HG03342 (cell line): ENCODE data around the gene MYO5C.
"Not testable (repeated sequence)": the region's sequence is repeated elsewhere in the genome, so short reads cannot be mapped to it uniquely, and the experiment has no call there.

Experiments
- ATAC-seq: cut with Tn5 transposase; IDR thresholded peaks from one replicate; pipeline ENCODE4 v1.9.1; 2021; ENCODE audit warnings: mild to moderate bottlenecking, moderate library complexity; ENCODE audit not compliant: unreplicated experiment

The MYO5C gene

GRCh38 chr15:52247461-52247860, 48.1 kb downstream of the MYO5C start:
- no peak for ATAC-seq

DNA sequence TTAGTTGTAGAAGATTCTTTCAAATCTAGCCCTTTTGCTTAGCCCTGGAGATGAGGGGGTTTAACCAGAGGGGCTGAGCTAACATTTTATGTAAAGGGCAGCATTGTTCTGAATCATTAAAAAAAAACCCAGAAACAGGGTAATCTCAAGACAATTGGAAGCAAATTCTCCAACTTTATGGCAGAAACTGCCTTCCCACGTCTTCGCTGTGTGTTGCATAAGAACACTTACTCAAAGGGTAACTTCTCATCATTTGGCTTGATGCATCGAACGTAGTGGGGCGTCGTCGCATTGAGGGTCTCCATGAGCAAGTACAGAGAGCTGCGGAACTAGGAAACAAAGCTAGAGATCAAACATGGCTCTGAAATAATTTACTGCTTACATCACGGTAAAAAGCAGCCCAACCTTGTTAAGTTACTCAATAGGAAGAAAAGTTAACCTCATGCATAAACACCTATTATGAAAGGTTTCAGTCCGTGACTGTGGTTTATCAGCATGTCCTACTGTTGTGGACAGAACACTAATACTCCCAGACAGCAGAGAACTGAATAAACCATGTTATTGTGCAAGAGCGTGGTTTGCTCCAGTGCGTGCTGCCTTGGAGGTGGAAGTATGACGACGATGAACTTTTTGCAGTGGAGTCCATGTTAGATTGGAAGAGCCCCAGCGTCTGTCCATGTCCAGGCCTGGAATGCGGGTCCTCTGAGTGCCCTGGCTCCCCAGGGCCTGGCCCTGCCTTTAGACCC, 48.7 kb downstream of the MYO5C start:
- no peak for ATAC-seq

DNA sequence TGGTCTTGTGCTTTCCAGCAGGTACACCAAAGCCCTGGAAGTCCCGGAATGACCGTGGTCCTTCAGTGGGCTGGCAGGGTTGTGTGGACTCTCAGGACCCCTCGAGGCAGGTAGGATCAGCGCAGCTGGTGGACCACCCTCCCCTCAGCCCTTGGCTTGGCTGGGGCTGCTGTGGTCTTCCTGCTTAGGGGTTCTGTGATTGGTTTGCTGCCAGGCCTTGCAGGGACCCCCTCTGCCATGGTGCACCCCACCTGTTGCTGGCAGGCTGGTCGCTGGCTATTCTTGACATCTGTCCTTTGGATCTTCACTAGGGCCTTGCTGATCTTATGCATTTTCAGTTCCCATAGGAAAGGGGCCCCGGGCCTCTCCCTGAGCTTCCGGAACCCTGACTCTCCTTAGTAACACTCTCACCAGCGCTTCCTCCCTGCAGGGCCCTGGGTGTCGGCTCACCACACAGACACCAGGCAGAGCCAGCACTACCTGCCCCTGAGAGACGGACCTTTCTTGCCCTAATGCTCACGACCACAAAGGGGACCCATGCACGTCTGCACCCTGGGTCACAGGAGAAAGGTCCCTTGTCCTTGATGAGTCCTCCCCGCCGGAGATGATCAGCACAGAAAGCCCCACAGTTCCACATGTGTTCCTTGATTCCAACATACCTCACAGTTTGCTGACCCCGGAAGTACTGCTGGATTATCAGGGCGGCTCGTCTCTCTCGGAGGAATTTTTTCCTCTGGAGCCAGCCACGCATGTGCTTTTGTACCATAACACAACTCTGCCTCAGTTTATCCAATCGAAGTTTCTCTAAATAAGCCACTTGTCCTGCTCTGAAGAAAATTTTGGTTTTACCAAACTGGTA, 51.7 kb downstream of the MYO5C start:
- ATAC-seq = no peak

DNA sequence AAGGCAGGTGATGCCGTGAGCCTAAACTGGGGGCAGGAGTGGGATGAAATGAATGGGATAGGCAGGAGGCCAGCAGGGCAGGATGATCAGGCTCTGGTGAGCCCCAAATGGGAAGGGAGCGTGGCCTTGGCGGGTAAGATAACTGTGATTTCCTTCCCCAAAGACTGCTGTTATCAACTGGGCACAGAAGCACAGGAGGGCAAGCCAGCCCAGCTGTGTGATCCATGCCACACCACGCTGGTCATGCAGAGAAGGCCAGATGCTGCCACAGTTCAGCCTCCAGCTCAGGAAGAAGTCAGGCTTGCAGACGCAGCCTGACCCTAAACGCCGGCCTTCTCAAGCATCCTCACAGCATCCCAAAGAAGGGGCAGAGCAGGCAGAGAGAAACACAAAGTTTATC, 52.3 kb downstream of the MYO5C start:
- no peak for ATAC-seq

DNA sequence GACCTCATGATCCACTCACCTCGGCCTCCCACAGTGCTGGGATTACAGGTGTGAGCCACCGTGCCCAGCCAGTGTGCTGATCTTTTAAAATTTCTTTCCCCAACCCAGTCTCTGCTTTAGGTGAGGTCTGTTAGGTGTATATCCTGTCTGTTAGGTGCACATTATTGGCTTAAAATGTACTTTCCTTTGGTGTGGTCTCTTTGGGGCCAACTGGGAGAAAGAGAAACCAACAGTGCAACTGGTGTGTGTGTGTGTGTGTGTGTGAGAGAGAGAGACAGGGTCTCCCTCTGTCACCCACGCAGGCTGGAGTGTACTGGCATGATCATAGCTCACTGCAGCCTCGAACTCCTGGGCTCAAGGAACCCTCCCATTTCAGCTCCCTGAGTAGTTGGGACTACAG, 54.1 kb downstream of the MYO5C start:
- ATAC-seq = no peak

DNA sequence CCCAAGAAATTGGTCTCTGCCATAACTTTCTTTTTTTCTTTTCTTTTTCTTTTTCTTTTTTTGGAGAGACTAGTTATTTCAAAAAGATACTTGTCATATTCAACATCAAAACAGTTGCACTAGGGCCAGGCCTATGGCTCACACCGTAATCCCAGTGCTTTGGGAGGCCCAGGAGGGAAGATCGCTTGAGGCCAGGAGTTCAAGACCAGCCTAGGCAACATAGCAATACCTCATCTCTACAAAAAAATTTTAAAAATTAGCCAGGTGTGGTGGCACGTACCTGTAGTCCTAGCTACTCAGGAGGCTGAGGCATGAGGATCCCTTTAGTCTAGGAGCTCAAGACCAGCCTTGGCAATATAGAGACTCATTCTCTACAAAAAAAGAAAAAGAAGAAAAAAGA, 55.4 kb downstream of the MYO5C start:
- no peak for ATAC-seq

DNA sequence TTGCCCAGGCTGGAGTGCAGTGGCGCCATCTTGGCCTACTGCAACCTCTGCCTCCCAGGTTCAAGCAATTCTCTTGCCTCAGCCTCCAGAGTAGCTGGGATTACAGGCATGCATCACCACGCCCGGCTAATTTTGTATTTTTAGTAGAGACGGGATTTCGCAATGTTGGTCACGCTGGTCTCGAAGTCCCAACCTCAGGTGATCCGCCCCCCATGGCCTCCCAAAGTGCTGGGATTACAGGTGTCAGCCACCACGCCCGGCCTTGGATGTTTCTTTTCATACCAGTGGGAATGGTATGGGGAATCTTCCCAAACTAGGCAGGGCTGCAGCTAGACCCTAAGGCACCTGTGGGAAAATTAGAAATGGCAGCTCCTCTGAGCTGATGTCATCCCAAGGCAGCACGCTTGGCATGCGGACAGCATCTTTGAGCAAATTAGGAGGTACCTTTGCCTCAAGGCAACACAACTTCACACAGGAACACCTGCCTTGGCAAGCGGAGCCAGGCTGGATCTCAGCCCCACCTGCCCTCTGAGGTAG, 56.5 kb downstream of the MYO5C start:
- ATAC-seq = not testable (repeated sequence)

- ATAC-seq = no peak
Observed at GRCh38 chr15:52238149-52238548, 57.5 kb downstream of the MYO5C start.

- no peak for ATAC-seq
Observed at GRCh38 chr15:52236013-52236412, 59.6 kb downstream of the MYO5C start.

DNA sequence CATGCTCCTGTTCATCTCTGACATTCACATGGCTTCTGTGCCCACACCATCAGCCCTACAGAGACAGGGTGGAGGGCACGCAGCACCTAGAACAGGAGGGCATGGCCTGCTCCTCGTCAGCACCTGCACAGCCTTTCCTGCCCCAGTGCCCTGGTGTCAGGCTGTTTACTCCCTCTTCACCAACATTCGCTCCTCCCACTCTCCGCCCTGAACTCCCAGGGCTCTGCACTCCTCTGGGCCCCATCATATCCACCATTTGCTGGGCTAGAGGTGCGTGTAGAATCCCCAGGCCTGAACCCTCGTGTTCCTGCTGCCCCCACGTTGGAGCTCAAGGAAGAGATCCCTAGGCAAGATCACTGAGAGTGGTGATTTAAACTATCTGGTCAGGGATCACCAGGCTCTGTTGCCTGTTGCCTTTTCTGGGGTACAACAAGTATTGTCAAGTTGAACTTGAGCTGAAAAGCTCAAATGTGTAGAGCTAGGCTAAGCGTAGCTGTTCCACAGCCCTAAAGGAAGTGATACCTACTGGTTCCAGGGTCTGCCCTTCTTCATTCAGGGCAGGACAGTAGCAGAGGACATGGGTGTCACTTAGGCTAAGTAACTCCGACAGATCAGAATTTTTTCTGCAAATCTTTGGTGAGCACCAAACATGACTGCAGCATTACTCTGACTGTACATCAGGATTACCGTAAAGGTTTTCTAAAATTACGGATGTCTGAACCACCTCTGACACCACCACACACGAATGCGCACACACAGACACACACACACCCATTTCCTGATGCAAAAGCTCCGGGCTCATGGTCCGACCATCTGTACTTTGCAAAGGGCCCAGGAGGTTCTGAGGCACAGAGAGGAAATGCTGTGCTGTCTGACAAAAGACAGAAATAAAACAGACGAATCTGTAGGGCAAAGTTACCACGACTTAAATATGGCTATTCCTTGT, 60.7 kb downstream of the MYO5C start:
- no peak for ATAC-seq

DNA sequence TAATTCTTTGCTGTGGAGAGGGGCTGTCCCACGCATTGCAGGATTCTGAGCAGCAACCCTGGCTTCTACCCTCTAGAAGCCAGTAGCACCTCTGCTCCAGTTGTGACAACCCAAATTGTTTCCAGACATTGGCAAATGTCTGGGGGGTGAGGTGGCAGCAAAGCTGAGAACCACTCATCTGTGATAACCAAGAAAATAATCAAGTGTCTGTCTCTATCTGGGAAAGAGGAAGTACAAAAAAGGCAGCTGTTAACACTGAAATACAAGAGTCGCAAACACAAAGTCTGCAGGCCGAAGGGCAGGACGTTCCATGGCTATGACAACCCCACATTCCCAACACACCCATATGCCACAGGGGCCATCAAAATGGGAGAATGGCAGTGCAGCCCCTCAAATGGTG, 62.2 kb downstream of the MYO5C start:
- ATAC-seq = peak; percentile 43

DNA sequence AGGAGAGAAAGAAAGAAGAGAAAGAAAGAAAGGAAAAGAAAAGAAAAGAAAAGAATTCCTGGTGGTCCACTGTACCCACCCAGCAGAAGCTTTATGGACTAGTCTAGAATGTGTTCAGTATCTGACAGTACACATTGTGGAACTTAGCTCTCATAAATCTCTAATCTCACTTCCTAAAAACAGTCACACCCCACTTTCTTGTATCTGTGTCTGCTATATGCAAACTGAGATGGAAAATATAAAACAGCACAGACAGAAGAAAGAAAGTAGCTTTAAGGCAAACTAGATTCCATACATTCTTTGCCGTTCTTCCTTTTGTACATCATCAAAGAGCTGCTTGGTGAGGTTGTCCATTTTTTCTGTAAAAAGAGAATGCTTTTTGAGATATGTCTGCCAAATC, 63.3 kb downstream of the MYO5C start:
- ATAC-seq = peak; percentile 58

DNA sequence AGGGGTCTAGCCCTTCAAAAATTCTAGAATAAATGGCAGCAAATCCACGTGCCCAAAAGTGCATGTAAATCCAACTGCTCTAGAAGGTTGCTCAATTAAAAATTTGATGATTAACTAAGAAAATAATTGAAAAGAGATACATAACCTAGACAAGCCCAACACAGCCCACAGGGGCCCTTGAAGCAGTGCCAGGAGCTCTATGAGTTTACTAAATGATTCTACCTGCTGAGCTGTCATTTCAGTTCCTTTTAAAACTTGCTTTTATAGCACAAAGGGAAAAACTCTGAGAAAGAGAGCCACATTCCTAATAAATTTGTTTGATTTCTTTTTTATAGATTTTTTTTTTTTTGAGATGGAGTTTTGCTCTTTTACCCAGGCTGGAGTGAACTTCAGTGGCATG, 65.5 kb downstream of the MYO5C start:
- no peak for ATAC-seq

DNA sequence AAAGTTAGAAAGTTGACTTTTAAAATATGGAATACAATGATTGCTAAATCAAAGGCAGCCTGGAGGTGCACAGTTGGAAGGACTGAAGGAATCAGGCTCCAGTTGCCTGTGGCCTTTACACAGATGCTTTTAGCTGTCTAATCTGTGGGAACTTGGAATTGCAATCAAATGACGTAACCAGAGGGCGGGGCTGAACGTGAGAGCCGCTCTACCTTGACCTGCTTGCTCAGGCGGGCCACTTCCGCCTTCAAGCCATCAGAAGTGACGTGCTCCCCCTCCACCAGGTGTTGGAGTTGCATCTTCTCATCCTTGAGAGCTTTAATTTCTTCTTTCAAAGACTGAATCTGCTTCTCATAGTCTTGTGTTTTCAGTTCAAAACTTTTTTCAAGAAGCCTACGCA, 66.7 kb downstream of the MYO5C start:
- ATAC-seq = no peak

GRCh38 chr15:52227456-52227855, 68.1 kb downstream of the MYO5C start:
- ATAC-seq = peak; percentile 82

DNA sequence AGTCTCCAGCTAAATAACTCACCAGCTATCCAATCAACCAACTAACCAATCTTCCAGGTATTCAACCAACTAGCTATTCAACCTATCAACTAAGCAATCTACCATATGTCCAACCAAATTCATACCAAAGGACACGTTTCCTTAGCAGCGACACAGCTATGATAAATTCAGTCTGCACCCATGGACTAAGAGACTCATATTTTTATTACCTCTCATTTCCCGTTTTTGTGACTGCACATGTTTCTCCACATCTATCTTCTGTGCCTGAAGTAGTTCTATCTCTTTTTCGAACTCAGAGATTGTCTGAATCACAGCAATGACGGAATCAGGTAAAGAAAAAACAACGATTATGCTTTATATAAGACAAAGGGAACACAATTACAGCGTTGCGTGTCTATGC, 70.4 kb downstream of the MYO5C start:
- ATAC-seq = no peak

- no peak for ATAC-seq
Observed at GRCh38 chr15:52224211-52224610, 71.4 kb downstream of the MYO5C start.

- no peak for ATAC-seq
Observed at GRCh38 chr15:52221730-52222129, 73.9 kb downstream of the MYO5C start.

- no peak for ATAC-seq
Observed at GRCh38 chr15:52220937-52221660, 74.5 kb downstream of the MYO5C start.

DNA sequence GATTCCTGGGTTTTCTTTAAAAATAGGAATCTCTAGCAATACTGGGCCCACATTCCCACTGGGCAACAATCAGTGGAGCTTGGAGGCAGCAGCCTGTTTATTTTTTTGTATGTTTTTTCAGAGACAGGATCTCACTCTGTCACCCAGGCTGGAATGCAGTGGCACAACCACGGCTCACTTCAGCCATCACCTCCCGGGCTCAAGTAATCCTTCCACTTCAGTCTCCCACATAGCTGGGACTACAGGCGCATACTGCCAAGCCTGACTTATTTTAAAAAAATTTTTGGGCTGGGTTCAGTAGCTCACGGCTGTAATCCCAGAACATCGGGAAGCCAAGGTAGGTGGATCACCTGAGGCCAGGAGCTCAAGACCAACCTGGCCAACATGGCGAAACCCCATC, 75.4 kb downstream of the MYO5C start:
- ATAC-seq = no peak
